Epithelial cell of esophagus (primary cell): ENCODE measurements around the gene DPYSL3.

Source experiments
- DNase-seq: peaks from one replicate; pipeline ENCODE4 v3.0.0; 2010; ENCODE audit warnings: low read depth
- H3K4me3 ChIP-seq: 2 replicates; pipeline ENCODE4 v1.5.1; 2011; ENCODE audit warnings: mild to moderate bottlenecking, low read length, control low read depth
- TF ChIP-seq, protein P1 (sequence below): IDR thresholded peaks from 2 replicates; pipeline ENCODE4 v1.5.1; 2011; ENCODE audit warnings: low read depth, mild to moderate bottlenecking, low read length, control low read depth, inconsistent platforms; ENCODE audit not compliant: insufficient read depth; ENCODE audit errors: missing control alignments

DPYSL3 gene

DNA sequence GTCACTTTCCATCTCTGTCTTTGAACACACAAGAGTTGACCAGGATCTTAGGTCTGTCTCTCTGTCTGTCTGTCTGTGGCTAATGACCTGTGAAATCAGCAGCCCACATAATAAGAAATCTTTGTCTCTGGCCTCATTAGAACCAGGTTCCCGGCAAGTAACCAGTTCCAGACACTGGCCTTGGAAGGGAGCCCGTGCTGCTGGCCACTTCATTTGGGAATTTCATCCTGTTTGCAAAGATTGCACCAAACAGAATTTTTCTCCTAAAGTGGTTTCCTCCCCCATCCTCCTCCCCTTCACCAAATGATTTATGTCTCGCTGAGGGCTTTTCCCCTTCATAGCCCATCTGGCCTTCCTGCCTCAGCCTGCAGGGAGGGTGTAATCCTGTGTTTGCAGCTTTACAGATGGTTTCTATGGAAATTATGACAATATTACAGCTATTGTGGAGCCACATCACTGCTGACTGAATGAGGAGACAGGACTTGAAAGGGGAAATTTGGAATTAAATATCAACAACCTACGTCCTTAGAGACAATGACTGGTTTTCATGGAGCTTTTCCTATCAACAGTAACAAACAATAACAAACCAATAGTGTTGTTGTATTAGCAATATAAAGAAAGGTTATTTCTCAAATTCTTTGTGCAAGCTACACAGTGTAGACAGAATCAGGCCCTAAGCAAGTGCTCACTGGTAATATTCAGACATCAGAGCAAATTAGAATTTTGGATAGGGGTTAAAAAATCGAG lies 25.7 kb downstream of the DPYSL3 start:
- DNase-seq: peak; percentile 53
- no peak overlapping the region for H3K4me3 ChIP-seq
- TF ChIP-seq, protein P1, sequence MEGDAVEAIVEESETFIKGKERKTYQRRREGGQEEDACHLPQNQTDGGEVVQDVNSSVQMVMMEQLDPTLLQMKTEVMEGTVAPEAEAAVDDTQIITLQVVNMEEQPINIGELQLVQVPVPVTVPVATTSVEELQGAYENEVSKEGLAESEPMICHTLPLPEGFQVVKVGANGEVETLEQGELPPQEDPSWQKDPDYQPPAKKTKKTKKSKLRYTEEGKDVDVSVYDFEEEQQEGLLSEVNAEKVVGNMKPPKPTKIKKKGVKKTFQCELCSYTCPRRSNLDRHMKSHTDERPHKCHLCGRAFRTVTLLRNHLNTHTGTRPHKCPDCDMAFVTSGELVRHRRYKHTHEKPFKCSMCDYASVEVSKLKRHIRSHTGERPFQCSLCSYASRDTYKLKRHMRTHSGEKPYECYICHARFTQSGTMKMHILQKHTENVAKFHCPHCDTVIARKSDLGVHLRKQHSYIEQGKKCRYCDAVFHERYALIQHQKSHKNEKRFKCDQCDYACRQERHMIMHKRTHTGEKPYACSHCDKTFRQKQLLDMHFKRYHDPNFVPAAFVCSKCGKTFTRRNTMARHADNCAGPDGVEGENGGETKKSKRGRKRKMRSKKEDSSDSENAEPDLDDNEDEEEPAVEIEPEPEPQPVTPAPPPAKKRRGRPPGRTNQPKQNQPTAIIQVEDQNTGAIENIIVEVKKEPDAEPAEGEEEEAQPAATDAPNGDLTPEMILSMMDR: no peak

DNA sequence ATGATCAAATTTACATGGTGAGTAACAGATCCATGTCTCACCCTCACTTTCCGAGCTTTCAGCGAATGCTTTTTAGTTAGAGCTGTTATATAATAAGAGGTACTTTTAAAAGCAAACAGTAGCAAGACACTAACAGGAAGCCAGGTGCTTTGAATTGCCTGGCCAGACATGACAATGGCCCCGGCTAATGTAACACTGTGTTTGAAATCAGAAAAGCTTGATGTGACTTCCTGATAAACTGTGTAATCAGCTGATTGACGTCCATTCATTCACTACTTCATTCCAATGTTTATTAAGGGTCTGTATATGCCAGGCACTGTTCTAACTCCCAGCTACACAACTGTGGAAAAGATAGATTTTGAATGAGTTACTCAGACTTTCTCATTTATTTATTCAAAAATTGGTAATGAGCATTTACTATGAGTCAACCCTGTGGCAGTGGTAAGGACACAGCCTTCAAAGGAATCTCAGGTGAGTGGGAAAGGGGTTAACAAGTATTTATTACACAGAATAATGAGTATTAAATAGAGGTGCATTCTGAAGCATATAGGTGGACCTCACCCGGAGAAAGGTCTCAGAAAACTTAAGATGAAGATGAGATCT lies 26.6 kb downstream of the DPYSL3 start:
- DNase-seq: no peak
- H3K4me3 ChIP-seq: no peak overlapping the region
- TF ChIP-seq, protein P1: no peak

DNA sequence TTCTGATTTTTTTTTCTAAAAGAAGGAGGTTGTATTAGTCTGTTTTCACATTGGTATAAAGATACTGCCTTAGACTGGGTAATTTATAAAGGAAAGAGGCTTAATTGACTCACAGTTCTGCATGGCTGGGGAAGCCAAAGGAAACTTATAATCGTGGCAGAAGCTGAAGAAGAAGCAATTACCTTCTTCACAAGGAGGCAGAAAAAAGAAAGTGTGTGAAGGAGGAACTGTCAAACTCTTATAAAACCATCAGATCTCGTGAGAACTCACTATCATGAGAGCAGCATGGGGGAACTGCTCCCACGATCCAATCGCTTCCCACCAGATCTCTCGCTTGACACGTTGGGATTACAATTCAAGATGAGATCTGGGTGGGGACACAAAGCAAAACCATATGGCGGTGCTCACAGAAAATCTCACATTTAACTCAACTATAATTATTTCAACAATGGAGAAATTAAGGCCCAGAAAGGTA lies 27.1 kb downstream of the DPYSL3 start:
- H3K4me3 ChIP-seq: no peak overlapping the region
- no peak for DNase-seq
- TF ChIP-seq, protein P1: no peak

GRCh38 chr5:147481874-147482705 lies 27.8 kb downstream of the DPYSL3 start:
- peak; percentile 48 for DNase-seq
- no peak overlapping the region for H3K4me3 ChIP-seq
- TF ChIP-seq, protein P1: no peak

DNA sequence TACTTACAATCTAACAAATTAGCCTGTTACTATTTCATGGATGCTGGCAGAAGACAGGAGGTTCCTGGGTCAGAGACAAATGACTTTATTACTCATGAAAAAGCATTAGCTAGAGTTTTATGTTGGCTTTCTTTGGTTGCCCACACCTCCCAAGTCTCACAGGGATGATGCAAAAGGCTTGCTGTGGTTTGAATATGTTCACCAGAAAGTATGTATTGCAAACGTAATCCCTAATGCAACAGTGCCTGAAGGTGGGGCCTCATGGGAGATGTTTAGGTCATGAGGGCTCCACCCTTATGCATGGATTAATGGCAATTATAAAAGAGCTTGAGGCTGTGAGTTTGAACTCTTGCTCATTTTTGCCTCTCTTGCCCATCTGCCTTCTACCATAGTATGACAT lies 28.5 kb downstream of the DPYSL3 start:
- TF ChIP-seq, protein P1: no peak
- DNase-seq: peak; percentile 61
- H3K4me3 ChIP-seq: no peak overlapping the region

GRCh38 chr5:147479949-147480348 lies 29.9 kb downstream of the DPYSL3 start:
- no peak for DNase-seq
- TF ChIP-seq, protein P1: no peak
- no peak overlapping the region for H3K4me3 ChIP-seq
